ENCODE data around the gene PYGO2.
"Not testable (repeated sequence)": the region's sequence is repeated elsewhere in the genome, so short reads cannot be mapped to it uniquely, and the experiment has no call there.

The PYGO2 gene

DNA sequence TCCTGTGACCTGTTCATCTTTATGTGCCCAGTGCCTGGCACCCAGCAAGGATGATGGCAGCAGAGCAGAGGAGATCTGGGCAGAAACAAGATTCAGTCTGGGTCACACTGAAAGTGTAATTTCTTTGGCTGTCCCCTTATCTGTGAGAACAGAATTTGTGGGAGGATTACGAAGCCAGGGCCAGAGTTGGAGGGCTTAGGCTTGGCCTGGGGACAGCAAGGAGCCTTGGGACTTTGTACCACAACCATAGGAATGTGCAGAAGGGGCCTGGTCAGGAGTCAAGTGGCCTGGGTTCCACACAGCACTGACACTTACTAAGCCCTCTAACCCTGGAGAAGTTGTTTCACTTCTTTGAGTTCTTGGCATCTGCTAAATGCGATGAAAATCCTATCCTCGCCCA lies 37.9 kb downstream of the PYGO2 start:
- Histone ChIP-seq H3K4me1 (ENCODE audit: control insufficient read depth, insufficient read depth, low read length, unreplicated experiment) (no peaks in the 10 kb centered on the region), H3K79me2 (ENCODE audit: control insufficient read depth, insufficient read depth, low read length, unreplicated experiment) (no peaks in the 10 kb centered on the region), H2AFZ (ENCODE audit: low read length, unreplicated experiment) (no peak overlapping the region), H3K27me3 (ENCODE audit: insufficient read depth, low read length) (no peaks in the 10 kb centered on the region), H3K36me3 (ENCODE audit: insufficient read depth, low read length) (peaks cover 8% of the 10 kb centered on the region; the same call in 1 of the 2 replicates), H3K4me3 (ENCODE audit: low read depth, low read length) (no peak overlapping the region), H3K27ac (ENCODE audit: low read depth, low read length) (no peak overlapping the region)

DNA sequence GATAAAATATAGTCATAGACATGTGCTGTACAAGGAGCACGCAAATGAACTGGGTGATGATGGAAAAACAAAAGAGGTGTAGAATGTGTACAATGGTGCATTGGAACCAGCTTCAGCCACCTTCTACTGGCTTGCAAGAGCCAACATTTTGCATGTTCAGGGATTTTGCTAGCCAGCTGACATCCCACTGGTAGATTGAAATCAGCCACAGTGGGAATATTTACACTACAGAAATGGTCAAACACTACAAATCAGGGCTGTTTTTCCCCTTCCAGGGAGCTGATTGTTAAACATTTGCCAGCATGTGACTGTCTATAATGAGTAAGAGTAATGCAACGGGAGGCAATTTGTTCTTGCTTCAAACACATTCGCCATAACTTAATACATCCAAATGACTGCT lies 48.3 kb downstream of the PYGO2 start:
- H3K79me2 ChIP-seq (ENCODE audit: control insufficient read depth, insufficient read depth, low read length, unreplicated experiment) = no peaks in the 10 kb centered on the region
- H3K27ac ChIP-seq (ENCODE audit: low read depth, low read length) = no peak overlapping the region
- H2AFZ ChIP-seq (ENCODE audit: low read length, unreplicated experiment) = no peak overlapping the region

DNA sequence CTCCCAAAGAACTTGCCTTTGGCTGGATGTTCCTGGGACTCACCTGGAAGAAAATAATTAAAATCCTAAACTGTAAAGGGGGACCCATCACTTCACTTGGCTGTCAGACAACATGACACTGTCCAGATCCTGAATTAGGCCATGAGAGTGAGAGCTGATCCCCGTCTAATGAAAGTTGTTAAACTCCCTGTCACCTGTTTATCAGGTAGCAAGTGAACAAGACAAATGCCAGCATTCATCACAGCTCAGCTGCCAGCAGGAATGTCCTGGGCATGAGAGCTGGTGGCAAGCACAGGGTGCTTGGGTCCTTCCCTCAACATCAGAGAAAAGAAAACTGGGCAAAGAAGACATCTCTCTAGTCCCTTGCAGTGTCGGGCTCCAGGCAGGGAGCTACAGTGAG lies 48.8 kb downstream of the PYGO2 start:
- Histone ChIP-seq H2AFZ (ENCODE audit: low read length, unreplicated experiment) (no peak overlapping the region), H3K4me1 (ENCODE audit: control insufficient read depth, insufficient read depth, low read length, unreplicated experiment) (no peaks in the 10 kb centered on the region), H3K36me3 (ENCODE audit: insufficient read depth, low read length) (no peaks in the 10 kb centered on the region), H3K79me2 (ENCODE audit: control insufficient read depth, insufficient read depth, low read length, unreplicated experiment) (no peaks in the 10 kb centered on the region), H3K27me3 (ENCODE audit: insufficient read depth, low read length) (no peaks in the 10 kb centered on the region), H3K4me3 (ENCODE audit: low read depth, low read length) (no peak overlapping the region), H3K27ac (ENCODE audit: low read depth, low read length) (no peak overlapping the region)

More for the DNA sequence above, 48.3 kb downstream of the PYGO2 start:
- H3K4me1 ChIP-seq (ENCODE audit: control insufficient read depth, insufficient read depth, low read length, unreplicated experiment) = no peaks in the 10 kb centered on the region
- no peaks in the 10 kb centered on the region for H3K27me3 ChIP-seq (ENCODE audit: insufficient read depth, low read length)
- no peak overlapping the region for H3K4me3 ChIP-seq (ENCODE audit: low read depth, low read length)
- no peaks in the 10 kb centered on the region for H3K36me3 ChIP-seq (ENCODE audit: insufficient read depth, low read length)

DNA sequence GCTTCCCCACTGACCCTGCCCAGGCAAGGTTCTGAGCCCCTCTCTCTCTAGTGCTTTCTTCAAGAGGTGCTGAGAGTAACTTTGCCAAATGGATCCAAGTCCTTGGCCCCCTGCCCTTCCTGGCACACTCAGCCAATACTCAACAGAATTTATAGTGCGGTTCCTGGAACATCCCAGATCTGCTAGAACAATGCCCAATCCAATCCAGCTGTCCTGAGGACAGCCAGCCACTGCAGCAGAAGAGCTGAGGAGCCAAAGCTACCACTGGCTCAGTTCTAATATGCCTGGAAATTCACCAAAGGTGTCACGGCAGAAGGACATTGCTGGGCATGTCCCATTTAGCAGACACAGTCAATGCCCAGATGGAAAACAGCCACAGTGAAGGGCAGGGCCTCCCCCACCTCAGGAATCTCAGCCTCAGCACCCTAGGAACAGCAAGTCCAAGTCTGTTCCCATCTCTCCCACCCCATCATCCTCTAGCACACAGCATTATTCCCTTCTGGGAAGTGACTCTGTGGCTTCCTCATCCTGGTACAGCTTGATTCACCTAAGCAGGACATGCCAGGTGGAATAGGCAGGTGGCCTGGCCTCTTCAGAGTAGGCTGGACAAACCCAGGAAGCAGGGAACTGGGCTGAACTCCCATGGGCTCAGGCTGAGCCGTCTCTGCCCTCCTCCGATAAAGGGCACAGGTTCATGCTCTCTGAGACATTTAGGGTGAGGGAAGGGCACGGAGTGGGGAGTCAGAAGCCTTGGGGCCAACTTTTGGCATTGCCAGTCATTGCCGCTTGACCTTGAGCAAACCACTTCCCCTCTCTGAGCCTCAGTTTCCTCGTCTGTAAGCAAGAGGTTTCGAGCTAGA lies 49.7 kb downstream of the PYGO2 start:
- no peak overlapping the region for H3K27ac ChIP-seq (ENCODE audit: low read depth, low read length)
- H3K4me1 ChIP-seq (ENCODE audit: control insufficient read depth, insufficient read depth, low read length, unreplicated experiment) = no peaks in the 10 kb centered on the region
- H3K4me3 ChIP-seq (ENCODE audit: low read depth, low read length) = no peak overlapping the region
- H3K27me3 ChIP-seq (ENCODE audit: insufficient read depth, low read length) = no peaks in the 10 kb centered on the region
- H3K79me2 ChIP-seq (ENCODE audit: control insufficient read depth, insufficient read depth, low read length, unreplicated experiment) = no peaks in the 10 kb centered on the region
- H3K36me3 ChIP-seq (ENCODE audit: insufficient read depth, low read length) = no peaks in the 10 kb centered on the region
- H2AFZ ChIP-seq (ENCODE audit: low read length, unreplicated experiment) = no peak overlapping the region

DNA sequence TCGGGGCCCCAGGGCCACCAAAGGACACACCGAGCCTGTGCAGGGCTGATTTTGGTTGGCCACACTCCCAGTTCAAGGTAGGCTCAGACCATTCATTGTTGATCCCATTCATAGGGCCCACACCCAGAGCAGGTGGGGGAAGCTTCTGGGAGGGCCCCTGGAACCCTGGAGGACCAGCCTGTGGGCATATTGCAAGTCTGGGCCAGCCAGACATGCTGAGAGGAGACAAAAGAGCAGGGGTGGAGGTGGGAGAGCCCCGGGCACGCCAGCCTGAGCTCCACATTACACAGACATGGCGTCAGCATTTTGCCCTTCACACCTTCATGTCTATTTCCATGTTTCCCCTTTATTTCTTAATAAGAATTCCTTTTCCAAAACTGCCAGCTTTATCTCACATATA lies 50.7 kb downstream of the PYGO2 start:
- Histone ChIP-seq H3K4me1 (ENCODE audit: control insufficient read depth, insufficient read depth, low read length, unreplicated experiment) (no peaks in the 10 kb centered on the region), H3K4me3 (ENCODE audit: low read depth, low read length) (no peak overlapping the region), H3K27me3 (ENCODE audit: insufficient read depth, low read length) (no peaks in the 10 kb centered on the region), H3K27ac (ENCODE audit: low read depth, low read length) (no peak overlapping the region), H3K36me3 (ENCODE audit: insufficient read depth, low read length) (no peaks in the 10 kb centered on the region), H2AFZ (ENCODE audit: low read length, unreplicated experiment) (no peak overlapping the region), H3K79me2 (ENCODE audit: control insufficient read depth, insufficient read depth, low read length, unreplicated experiment) (no peaks in the 10 kb centered on the region)

DNA sequence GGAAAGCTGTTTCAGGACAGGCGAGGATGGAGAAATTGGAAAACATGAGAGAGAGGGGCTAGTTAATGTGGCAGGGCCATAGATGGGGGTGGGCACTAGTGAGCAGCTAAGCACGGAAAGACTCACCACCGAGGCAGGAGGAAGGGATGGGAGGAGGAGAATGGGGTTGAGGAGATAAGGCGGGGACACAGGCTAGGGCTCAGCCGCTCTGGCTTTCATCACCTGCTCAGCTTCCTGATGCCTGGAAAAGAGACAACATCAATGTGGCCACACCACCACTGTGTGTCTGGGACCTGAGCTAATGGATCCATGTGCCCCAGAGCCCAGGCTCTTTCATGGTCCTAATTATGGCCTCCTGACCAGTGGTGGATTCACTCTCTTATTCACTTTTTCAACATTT lies 52.6 kb downstream of the PYGO2 start:
- H3K27ac ChIP-seq (ENCODE audit: low read depth, low read length) = no peak overlapping the region
- H3K27me3 ChIP-seq (ENCODE audit: insufficient read depth, low read length) = no peaks in the 10 kb centered on the region
- no peaks in the 10 kb centered on the region for H3K36me3 ChIP-seq (ENCODE audit: insufficient read depth, low read length)
- no peak overlapping the region for H3K4me3 ChIP-seq (ENCODE audit: low read depth, low read length)
- no peaks in the 10 kb centered on the region for H3K79me2 ChIP-seq (ENCODE audit: control insufficient read depth, insufficient read depth, low read length, unreplicated experiment)
- no peak overlapping the region for H2AFZ ChIP-seq (ENCODE audit: low read length, unreplicated experiment)
- H3K4me1 ChIP-seq (ENCODE audit: control insufficient read depth, insufficient read depth, low read length, unreplicated experiment) = no peaks in the 10 kb centered on the region

DNA sequence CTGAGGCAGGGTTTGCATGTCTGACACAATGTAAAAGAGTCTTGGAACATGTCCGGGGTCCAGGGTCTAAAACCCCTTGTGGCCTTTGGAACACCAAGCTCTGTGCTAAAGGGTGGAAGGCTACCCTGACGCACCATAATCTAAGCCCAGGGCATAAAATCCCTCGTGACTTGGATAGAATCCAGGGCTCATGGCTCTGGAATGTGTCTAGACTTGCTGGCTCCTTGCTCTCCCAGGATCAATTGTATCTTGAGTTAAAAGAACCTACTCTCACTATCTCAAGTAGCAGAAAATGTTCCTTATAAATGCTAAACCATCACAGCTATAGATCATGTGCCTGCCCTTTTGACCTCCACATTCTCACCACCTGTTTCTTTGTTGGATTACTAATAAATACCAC lies 53.5 kb downstream of the PYGO2 start:
- H2AFZ ChIP-seq (ENCODE audit: low read length, unreplicated experiment); H3K27ac ChIP-seq (ENCODE audit: low read depth, low read length); H3K4me3 ChIP-seq (ENCODE audit: low read depth, low read length); H3K27me3 ChIP-seq (ENCODE audit: insufficient read depth, low read length); H3K4me1 ChIP-seq (ENCODE audit: control insufficient read depth, insufficient read depth, low read length, unreplicated experiment); H3K36me3 ChIP-seq (ENCODE audit: insufficient read depth, low read length); H3K79me2 ChIP-seq (ENCODE audit: control insufficient read depth, insufficient read depth, low read length, unreplicated experiment): not testable (repeated sequence)

Measured in ACC112 (cell line).